ENCODE measurements around the gene KCNJ9.

DNA sequence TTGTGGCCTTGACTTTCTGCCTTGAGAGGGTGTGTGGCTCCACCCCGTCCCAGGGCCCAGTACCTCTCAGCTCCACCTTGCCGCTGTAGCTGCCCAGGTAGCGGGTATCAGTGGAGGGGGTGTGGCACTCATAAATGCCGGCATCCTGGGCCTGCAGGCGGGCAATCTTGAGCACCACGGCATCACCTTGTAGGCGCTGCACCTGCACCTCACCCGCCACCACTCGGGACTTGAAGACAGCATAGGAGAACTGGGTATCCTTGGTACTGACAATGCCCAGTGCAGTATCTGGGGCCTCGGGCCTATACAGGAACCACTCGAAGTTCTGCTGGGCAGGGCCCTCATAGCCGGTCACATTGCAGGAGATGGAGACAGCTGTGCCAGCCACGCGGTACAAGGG, 13.5 kb downstream of the KCNJ9 start:
- TF ChIP-seq, protein P1, sequence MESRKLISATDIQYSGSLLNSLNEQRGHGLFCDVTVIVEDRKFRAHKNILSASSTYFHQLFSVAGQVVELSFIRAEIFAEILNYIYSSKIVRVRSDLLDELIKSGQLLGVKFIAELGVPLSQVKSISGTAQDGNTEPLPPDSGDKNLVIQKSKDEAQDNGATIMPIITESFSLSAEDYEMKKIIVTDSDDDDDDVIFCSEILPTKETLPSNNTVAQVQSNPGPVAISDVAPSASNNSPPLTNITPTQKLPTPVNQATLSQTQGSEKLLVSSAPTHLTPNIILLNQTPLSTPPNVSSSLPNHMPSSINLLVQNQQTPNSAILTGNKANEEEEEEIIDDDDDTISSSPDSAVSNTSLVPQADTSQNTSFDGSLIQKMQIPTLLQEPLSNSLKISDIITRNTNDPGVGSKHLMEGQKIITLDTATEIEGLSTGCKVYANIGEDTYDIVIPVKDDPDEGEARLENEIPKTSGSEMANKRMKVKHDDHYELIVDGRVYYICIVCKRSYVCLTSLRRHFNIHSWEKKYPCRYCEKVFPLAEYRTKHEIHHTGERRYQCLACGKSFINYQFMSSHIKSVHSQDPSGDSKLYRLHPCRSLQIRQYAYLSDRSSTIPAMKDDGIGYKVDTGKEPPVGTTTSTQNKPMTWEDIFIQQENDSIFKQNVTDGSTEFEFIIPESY (CRISPR knock-in tag; IDR thresholded peaks at IDR 0.05), result no peak
- TF ChIP-seq TCF7L2 (IDR thresholded peaks at IDR 0.05; ENCODE audit: low read depth, low read length), result no peak
- no peak for TF ChIP-seq IRF2 (CRISPR knock-in tag; IDR thresholded peaks at IDR 0.05)
- TF ChIP-seq, protein P2, sequence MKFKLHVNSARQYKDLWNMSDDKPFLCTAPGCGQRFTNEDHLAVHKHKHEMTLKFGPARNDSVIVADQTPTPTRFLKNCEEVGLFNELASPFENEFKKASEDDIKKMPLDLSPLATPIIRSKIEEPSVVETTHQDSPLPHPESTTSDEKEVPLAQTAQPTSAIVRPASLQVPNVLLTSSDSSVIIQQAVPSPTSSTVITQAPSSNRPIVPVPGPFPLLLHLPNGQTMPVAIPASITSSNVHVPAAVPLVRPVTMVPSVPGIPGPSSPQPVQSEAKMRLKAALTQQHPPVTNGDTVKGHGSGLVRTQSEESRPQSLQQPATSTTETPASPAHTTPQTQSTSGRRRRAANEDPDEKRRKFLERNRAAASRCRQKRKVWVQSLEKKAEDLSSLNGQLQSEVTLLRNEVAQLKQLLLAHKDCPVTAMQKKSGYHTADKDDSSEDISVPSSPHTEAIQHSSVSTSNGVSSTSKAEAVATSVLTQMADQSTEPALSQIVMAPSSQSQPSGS (CRISPR knock-in tag; IDR thresholded peaks at IDR 0.05), result no peak
- no peak for TF ChIP-seq YY1 (IDR thresholded peaks at IDR 0.05; ENCODE audit: insufficient read depth, insufficient replicate concordance, low read depth, low read length)
- TF ChIP-seq, protein P3, sequence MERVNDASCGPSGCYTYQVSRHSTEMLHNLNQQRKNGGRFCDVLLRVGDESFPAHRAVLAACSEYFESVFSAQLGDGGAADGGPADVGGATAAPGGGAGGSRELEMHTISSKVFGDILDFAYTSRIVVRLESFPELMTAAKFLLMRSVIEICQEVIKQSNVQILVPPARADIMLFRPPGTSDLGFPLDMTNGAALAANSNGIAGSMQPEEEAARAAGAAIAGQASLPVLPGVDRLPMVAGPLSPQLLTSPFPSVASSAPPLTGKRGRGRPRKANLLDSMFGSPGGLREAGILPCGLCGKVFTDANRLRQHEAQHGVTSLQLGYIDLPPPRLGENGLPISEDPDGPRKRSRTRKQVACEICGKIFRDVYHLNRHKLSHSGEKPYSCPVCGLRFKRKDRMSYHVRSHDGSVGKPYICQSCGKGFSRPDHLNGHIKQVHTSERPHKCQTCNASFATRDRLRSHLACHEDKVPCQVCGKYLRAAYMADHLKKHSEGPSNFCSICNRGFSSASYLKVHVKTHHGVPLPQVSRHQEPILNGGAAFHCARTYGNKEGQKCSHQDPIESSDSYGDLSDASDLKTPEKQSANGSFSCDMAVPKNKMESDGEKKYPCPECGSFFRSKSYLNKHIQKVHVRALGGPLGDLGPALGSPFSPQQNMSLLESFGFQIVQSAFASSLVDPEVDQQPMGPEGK (CRISPR knock-in tag; IDR thresholded peaks at IDR 0.05), result no peak
- no peak for TF ChIP-seq SMC3 (IDR thresholded peaks at IDR 0.05; ENCODE audit: low read length)
- TF ChIP-seq, protein P4, sequence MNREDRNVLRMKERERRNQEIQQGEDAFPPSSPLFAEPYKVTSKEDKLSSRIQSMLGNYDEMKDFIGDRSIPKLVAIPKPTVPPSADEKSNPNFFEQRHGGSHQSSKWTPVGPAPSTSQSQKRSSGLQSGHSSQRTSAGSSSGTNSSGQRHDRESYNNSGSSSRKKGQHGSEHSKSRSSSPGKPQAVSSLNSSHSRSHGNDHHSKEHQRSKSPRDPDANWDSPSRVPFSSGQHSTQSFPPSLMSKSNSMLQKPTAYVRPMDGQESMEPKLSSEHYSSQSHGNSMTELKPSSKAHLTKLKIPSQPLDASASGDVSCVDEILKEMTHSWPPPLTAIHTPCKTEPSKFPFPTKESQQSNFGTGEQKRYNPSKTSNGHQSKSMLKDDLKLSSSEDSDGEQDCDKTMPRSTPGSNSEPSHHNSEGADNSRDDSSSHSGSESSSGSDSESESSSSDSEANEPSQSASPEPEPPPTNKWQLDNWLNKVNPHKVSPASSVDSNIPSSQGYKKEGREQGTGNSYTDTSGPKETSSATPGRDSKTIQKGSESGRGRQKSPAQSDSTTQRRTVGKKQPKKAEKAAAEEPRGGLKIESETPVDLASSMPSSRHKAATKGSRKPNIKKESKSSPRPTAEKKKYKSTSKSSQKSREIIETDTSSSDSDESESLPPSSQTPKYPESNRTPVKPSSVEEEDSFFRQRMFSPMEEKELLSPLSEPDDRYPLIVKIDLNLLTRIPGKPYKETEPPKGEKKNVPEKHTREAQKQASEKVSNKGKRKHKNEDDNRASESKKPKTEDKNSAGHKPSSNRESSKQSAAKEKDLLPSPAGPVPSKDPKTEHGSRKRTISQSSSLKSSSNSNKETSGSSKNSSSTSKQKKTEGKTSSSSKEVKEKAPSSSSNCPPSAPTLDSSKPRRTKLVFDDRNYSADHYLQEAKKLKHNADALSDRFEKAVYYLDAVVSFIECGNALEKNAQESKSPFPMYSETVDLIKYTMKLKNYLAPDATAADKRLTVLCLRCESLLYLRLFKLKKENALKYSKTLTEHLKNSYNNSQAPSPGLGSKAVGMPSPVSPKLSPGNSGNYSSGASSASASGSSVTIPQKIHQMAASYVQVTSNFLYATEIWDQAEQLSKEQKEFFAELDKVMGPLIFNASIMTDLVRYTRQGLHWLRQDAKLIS (CRISPR knock-in tag; IDR thresholded peaks at IDR 0.05), result no peak
